ENCODE data around the gene ATP13A1.
A peak's percentile ranks its signal among the peaks of the same experiment; 100 is the strongest.

Gene ATP13A1

DNA sequence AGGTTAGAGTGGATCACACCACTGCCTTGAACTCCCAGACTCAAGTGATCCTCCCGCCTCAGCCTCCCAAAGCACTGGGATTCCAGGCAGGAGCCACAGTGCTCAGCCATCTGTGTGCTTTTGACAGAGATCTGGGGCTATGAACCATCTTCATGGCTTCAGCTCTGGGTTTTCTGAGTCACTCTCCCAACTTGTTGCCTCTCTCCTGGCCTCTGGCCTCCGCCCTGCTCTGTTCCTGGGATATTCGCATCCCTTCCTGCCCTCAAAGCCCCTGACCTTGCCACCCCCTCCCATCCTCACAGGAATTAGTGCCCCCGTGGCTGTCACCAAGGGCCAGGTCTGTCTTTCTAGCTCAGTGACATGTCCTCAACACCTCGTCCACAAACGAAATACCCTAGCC is 14.3 kb downstream of the ATP13A1 start:
- DNase-seq (ENCODE audit: low read depth), result no peak

DNA sequence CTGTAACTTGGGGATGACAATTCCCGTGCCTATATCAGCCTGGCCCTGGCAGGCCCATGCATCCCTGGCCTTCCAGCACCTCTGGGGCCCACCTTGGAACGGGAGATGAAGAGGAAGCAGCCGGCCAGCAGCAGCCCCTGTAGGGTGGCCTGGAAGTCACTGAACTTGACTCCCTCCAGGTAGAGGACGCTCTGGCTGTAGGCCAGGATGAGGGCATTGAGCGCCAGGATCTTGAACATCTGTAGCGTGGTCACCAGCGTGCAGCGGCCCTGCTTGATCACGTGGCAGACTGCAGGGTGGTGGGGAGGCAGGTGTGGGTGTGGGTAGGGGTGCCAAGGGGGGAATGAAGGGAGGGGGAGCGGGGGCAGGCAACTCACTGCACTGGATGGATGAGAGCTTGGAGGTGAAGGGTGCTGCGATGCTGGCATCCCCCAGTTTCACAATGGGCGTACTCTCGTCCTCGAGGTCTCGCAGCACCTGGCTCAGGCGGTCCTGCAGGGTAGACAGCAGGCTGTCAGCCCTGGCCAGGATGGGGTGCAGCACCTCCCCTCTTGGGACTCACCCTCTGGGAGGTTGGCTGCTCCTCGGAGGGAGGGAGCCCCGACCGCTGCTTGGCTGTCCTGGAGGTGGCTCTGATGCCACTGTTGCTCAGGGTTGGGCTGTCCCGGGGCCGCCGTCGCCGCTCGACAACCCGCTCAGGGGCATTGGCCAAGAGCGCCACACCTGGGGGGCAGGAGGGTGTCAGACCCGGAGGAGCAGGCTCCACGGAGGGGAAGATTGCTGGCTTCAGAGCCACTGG is 16.2 kb downstream of the ATP13A1 start:
- DNase-seq (ENCODE audit: low read depth), result no peak
- TF ChIP-seq, protein P1, sequence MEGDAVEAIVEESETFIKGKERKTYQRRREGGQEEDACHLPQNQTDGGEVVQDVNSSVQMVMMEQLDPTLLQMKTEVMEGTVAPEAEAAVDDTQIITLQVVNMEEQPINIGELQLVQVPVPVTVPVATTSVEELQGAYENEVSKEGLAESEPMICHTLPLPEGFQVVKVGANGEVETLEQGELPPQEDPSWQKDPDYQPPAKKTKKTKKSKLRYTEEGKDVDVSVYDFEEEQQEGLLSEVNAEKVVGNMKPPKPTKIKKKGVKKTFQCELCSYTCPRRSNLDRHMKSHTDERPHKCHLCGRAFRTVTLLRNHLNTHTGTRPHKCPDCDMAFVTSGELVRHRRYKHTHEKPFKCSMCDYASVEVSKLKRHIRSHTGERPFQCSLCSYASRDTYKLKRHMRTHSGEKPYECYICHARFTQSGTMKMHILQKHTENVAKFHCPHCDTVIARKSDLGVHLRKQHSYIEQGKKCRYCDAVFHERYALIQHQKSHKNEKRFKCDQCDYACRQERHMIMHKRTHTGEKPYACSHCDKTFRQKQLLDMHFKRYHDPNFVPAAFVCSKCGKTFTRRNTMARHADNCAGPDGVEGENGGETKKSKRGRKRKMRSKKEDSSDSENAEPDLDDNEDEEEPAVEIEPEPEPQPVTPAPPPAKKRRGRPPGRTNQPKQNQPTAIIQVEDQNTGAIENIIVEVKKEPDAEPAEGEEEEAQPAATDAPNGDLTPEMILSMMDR (conservative IDR thresholded peaks at IDR 0.05; ENCODE audit: low read length), result no peak
- no peak overlapping the region for H3K4me3 ChIP-seq (ENCODE audit: low read length)

More for the DNA sequence above, 14.3 kb downstream of the ATP13A1 start:
- no peak overlapping the region for H3K4me3 ChIP-seq (ENCODE audit: low read length)
- TF ChIP-seq, protein P1 (conservative IDR thresholded peaks at IDR 0.05; ENCODE audit: low read length), result no peak

DNA sequence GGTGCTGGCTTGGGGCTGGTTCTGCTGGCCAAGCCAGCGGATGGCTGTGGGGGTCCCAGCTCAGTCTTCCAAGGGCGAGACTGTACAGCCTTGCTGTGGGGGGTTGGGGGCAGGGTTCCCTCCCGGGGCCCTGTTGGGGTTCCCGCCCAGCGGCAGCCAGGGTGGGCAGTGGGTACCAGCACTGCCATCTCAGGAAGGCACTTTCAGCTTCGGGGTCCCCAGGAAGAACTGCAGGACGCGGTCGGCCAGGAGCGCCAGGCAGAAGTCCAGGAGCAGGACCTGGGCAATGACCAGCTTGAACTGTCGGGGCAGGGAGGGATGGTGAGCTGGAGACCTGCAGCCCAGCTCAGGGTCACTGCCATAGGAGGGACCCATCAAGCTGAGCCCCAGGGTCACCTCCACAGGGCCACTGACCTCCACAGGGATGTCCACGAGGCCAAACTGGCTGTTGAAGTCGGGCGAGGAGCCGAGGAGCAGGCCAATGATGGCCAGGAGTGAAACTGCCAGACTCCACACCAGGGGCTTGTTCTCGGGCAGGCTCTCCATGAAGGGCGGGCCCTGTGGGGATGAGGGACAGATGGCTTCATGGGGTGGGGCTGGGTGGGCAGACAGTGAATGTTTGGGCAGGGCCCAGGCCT is 18.1 kb downstream of the ATP13A1 start:
- H3K4me3 ChIP-seq (ENCODE audit: low read length), result no peak overlapping the region
- DNase-seq (ENCODE audit: low read depth), result no peak
- TF ChIP-seq, protein P1 (conservative IDR thresholded peaks at IDR 0.05; ENCODE audit: low read length), result no peak

DNA sequence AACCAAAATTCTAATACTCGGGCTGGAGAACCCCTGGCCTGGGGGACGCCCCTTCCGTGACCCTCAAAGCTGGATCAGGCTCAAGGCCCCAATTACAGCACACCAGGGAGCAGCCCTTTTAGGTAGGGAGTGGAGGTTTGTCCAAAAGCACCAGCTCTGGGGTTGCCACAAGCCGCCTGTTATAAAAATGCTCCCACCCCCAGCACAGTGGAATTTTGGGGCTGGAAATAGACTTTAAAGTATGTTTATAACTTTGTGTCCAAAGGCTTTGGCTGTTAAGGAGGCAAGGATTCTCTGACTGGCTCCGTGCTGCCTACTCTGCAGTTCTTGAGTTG is 19.5 kb downstream of the ATP13A1 start:
- no peak for DNase-seq (ENCODE audit: low read depth)
- TF ChIP-seq, protein P1 (conservative IDR thresholded peaks at IDR 0.05; ENCODE audit: low read length), result no peak
- no peak overlapping the region for H3K4me3 ChIP-seq (ENCODE audit: low read length)

DNA sequence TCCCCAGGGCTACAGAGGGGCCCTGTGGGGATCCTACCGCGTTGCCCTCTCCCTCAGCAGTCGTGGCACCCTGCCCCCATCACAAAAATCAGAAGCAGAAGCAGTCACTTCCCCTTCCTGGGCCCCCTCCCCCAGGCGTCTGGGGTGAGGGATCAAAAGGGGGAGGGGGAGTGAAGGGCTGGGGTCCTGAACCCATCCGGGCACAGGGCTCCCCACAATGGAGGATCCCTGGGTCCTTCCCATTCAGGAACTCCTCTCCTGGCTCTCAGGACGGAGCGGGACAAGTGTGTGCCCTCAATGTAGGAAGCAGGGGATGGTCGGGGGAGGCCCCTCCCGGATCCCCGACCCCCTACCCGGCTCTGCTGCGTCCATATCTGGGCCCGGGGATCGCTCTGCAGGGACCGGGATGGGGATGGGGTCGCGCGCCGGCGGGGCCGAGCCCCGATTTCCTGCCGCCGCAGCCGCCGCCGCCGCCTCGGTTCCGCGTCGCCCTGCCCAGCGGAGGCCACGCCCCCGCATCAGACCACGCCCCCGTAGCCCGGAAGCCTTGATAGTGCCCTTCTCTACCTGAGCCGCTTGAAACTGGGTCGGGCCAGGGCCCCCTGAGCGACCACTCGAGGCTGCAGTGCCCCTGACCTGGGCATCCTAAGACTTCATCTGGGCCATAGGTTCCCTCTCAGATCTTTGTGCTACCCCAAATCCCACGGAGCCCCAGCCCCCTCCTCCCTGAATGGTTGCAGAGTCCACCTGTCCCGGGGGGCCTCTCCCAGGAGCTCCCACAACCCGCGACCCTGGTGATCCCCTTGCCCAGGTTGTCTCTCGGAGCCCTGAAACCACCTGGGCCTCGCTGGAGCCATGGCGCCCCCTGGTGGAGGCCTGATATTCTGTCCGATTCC is 20.1 kb downstream of the ATP13A1 start, which contains the start of gene GMIP:
TSS of gene GMIP (minus strand) at position 500 of the 896 bp plus-strand sequence. CDS start at position 372, 128 bp downstream.
- DNase-seq (ENCODE audit: low read depth), result peak; percentile 28
- TF ChIP-seq, protein P1 (conservative IDR thresholded peaks at IDR 0.05; ENCODE audit: low read length), result peak; percentile 77
- peak within 1 kb of the TSS; percentile 89 for H3K4me3 ChIP-seq (ENCODE audit: low read length)

DNA sequence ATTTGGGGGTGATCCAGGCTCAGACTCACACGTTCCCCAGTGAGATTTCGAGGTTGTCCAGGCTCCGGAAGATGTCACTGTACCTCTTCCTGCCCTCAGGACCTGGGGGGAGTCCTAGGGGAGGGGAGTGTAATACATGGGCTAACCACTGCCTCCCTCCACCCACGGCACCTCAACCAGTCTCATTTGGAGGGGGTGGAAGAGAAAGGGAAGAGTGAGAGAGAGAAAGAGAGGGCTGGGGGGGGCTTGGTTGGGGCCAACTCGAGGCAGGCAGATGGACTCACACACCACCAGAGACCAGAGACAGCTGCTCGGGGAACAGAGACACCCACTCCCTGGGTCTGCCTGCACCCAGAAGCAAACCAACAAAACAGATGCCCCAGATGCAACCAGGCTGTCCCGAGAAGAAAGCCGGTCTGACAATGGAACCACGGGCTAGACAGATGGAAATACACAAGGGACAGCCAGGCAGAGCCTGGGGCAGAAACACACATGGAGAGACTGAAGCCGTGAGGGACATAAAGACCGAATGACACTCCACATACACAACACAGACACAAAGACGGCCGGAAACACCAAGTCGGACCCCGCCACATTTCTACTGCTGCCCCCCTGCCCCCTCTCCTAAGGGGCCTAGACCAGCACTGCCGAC is 20.8 kb downstream of the ATP13A1 start:
- DNase-seq (ENCODE audit: low read depth), result peak; percentile 8
- peak overlapping the region; percentile 89 for H3K4me3 ChIP-seq (ENCODE audit: low read length)
- TF ChIP-seq, protein P1 (conservative IDR thresholded peaks at IDR 0.05; ENCODE audit: low read length), result no peak

Measured in AG10803 (cell line).